H1 (cell line): ENCODE results near the gene EIF1AY. TPM values are rescaled to one million over a fixed set of nuclear protein-coding genes. Genes with fewer than 3 reads are reported as not detected.

Experiments
- ATF3 ChIP-seq: IDR thresholded peaks from 2 replicates; pipeline ENCODE4 v1.6.1; 2011; ENCODE audit warnings: low read depth, mild to moderate bottlenecking, low read length; ENCODE audit not compliant: insufficient read depth
- BCL11A ChIP-seq, 2 experiments: IDR thresholded peaks; one replicate each; pipeline ENCODE4 v1.6.1; 2011; ENCODE audit warnings: low read depth in 2 of 2, low read length in 2 of 2, mild to moderate bottlenecking in 2 of 2
- CBX5 ChIP-seq: fragments of 300-800, 300-1000 bp; sonication (generic); IDR thresholded peaks from 2 replicates; pipeline ENCODE4 v1.7.1; 2016; ENCODE audit warnings: antibody characterized with exemption, low read length, low read depth
- CREB1 ChIP-seq: IDR thresholded peaks from 2 replicates; pipeline ENCODE4 v1.6.1; 2012; ENCODE audit warnings: inconsistent platforms
- CTBP2 ChIP-seq: IDR thresholded peaks from 2 replicates; pipeline ENCODE4 v1.7.0; 2011; ENCODE audit warnings: borderline replicate concordance, mild to moderate bottlenecking, moderate library complexity, mixed read lengths, low read length; ENCODE audit not compliant: insufficient read depth, insufficient read length
- FOSL1 ChIP-seq: IDR thresholded peaks from 2 replicates; pipeline ENCODE4 v1.6.1; 2011; ENCODE audit warnings: mild to moderate bottlenecking, low read depth, low read length, moderate library complexity; ENCODE audit not compliant: insufficient read depth
- KDM5A ChIP-seq: fragments of 200-600 bp; IDR thresholded peaks from 2 replicates; pipeline ENCODE4 v1.7.1; 2012; ENCODE audit warnings: mild to moderate bottlenecking, low read length, inconsistent platforms, mixed read lengths
- MAFK ChIP-seq: IDR thresholded peaks from 2 replicates; pipeline ENCODE4 v1.6.1; 2012; ENCODE audit warnings: low read depth, mild to moderate bottlenecking, improper control_type of control experiment, low read length
- NANOG ChIP-seq: IDR thresholded peaks from 2 replicates; pipeline ENCODE4 v1.6.1; 2011; ENCODE audit warnings: low read length, low read depth, mild to moderate bottlenecking, inconsistent platforms; ENCODE audit not compliant: insufficient read depth, poor library complexity, severe bottlenecking
- POLR2A ChIP-seq, 2 experiments: IDR thresholded peaks; 1 replicate in 1 of 2; 2 replicates in 1 of 2; pipeline ENCODE4 v1.6.1; 2011; ENCODE audit warnings: low read depth in 2 of 2, low read length in 2 of 2, mild to moderate bottlenecking in 2 of 2; ENCODE audit errors: control extremely low read depth in 1 of 2
- POLR2AphosphoS5 ChIP-seq: IDR thresholded peaks from 2 replicates; pipeline ENCODE4 v1.6.1; 2011; ENCODE audit warnings: low read depth, low read length
- RBBP5 ChIP-seq: IDR thresholded peaks from 2 replicates; pipeline ENCODE4 v1.7.1; 2012; ENCODE audit warnings: low read depth, mild to moderate bottlenecking, inconsistent platforms, low read length, moderate library complexity, borderline replicate concordance
- SAP30 ChIP-seq: fragments of 300-600 bp; sonication (generic); IDR thresholded peaks from 2 replicates; pipeline ENCODE4 v1.7.1; 2012; ENCODE audit warnings: low read length, moderate library complexity, mild to moderate bottlenecking, inconsistent platforms; ENCODE audit not compliant: insufficient read depth, insufficient replicate concordance
- SP1 ChIP-seq: IDR thresholded peaks from 2 replicates; pipeline ENCODE4 v1.6.1; 2011; ENCODE audit warnings: low read depth, low read length
- SP4 ChIP-seq: IDR thresholded peaks from 2 replicates; pipeline ENCODE4 v1.6.1; 2012; ENCODE audit warnings: low read length, inconsistent platforms
- SRF ChIP-seq: IDR thresholded peaks from 2 replicates; pipeline ENCODE4 v1.6.1; 2011; ENCODE audit warnings: mild to moderate bottlenecking, low read depth, low read length, moderate library complexity
- TAF1 ChIP-seq: IDR thresholded peaks from 2 replicates; pipeline ENCODE4 v1.6.1; 2011; ENCODE audit warnings: mild to moderate bottlenecking, low read depth, low read length
- TEAD4 ChIP-seq: IDR thresholded peaks from 2 replicates; pipeline ENCODE4 v1.6.1; 2012; ENCODE audit warnings: low read depth, low read length, inconsistent platforms, mixed read lengths
- YY1 ChIP-seq: IDR thresholded peaks from 2 replicates; pipeline ENCODE4 v1.6.1; 2011; ENCODE audit warnings: low read depth, mild to moderate bottlenecking, low read length
- polyA plus RNA-seq, 7 experiments: library from polyadenylated mRNA; depleted of rRNA in 3 of 7; stranded (reverse) in 5 of 7; unstranded in 2 of 7; fragments of >200 nt in 5 of 7; fragments of 200-250 nt in 2 of 7; gene quantifications; 1 replicate in 5 of 7; 2 replicates in 1 of 7; 4 replicates in 1 of 7; pipeline versions ENCODE4 v1.2.1 to v1.2.3, GENCODE V29; 2011 to 2013; ENCODE audit warnings: missing spikeins in 2 of 7, mixed read lengths in 2 of 7
- total RNA-seq: library from RNA; stranded (reverse); fragmentation: NEBNext Ultra II Directional; extraction: Animal tissue kit (Norgen Biotek cat#: 25700); gene quantifications from 2 replicates; pipeline ENCODE4 v1.2.1, GENCODE V29; 2021

EIF1AY gene
- total and polyA plus RNA-seq, 2 of the 8 experiments (the other 6 are each of a cell fraction or from before 2014, with no cell fraction given): 8.8 to 34.1 TPM

DNA sequence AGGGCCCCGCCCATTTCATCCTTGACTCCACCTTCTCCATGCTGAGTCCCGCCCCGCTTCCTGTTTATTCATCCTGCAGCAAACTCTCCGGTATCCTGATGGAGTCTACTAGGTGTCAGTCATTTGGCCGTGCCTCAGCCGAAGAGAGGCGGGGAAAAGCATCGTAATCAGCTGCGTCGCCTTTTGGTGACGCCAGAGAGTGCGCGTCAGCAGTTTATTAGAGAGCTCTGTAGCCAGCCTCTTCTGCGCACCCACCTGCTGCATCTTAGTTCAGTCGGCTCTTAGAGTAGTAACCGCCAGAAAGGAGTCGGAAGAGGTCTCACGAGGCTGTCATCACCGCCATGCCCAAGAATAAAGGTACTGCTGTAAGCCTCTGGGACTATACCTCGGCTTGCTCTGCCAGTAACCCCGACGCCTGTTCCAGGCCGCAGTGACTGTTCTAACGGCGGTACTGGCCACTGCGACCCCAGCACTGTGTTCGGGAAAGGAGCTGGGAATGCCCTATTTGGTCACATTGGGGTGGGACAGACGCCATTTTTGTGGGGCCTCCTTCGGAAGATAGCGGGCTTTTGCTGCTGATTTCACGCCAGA is at the start of gene EIF1AY (continued):
- TF ChIP-seq TEAD4: no peak
- TF ChIP-seq NANOG: no peak
- TF ChIP-seq CBX5: no peak
- TF ChIP-seq SP1: 0 out of 2 replicates have a peak, but pooled peaks have one; percentile 42
- TF ChIP-seq ATF3: peak; percentile 48; the same call in 1 of the 2 replicates
- no peak for TF ChIP-seq CTBP2
- TF ChIP-seq BCL11A (IDR thresholded peaks at IDR 0.05; ENCODE audit: low read depth in 2 of 2, low read length in 2 of 2): no peak
- TF ChIP-seq YY1: peak; percentile 89
- no peak for TF ChIP-seq RBBP5
- peak; percentile 72 for TF ChIP-seq POLR2AphosphoS5
- peak; percentile 47 for TF ChIP-seq SAP30
- no peak for TF ChIP-seq FOSL1
- peak; percentile 77 to 92 for TF ChIP-seq POLR2A (IDR thresholded peaks at IDR 0.05; ENCODE audit: control extremely low read depth in 1 of 2, low read depth in 2 of 2, low read length in 2 of 2)
- TF ChIP-seq KDM5A: 0 out of 2 replicates have a peak, but pooled peaks have one; percentile 34
- TF ChIP-seq SRF: peak; percentile 37; the same call in 1 of the 2 replicates
- TF ChIP-seq TAF1: peak; percentile 86
- no peak for TF ChIP-seq SP4
- TF ChIP-seq CREB1: peak; percentile 97
- peak; percentile 68 for TF ChIP-seq MAFK
